HG02642 (cell line): ENCODE data around the gene C2CD4D.

Experiments used
- ATAC-seq: cut with Tn5 transposase; IDR thresholded peaks from one replicate; pipeline ENCODE4 v1.9.1; 2021; ENCODE audit warnings: mild to moderate bottlenecking; ENCODE audit not compliant: unreplicated experiment, poor library complexity

The C2CD4D gene

DNA sequence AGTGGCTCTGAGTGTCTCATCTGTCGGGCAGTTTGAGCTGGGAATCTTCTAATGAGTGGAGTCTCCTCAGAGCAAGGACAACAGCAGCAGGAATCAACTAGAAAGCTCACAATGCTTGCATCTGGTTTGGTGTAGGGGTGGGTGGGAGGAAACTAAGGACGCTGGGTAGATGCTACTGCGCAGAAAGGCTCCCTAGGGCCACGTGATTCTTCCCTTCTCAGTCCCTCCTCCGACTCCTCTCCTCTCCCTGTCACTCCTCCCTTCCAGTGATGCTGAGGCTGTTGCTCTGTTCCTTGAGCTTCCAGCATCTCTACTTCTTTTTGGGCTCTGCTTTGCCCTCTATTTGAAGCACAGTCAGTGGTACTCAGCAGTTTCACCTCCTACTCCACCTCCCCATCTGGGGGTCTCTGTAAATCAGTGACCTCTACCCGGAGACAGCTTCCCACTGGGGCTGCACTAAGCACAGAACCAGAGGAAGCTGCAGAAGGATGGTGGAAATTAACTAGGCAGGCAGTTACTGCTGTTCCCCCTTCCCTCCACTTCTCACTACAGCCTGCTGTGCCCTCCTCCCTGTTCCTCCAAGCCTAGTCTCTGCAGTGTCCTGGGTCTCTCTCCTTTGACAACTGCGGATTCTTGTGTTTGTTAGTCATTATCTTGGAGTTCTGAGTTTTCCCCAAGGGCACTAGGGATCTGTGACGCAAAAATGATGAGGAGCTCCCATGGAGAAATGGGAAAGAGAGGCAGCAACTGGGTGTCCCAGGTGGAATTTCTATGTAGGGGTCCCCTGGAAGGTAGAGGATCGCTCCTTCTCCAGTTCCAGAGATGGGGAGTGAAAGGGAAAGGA is 40.2 kb downstream of the C2CD4D start:
- no peak for ATAC-seq

DNA sequence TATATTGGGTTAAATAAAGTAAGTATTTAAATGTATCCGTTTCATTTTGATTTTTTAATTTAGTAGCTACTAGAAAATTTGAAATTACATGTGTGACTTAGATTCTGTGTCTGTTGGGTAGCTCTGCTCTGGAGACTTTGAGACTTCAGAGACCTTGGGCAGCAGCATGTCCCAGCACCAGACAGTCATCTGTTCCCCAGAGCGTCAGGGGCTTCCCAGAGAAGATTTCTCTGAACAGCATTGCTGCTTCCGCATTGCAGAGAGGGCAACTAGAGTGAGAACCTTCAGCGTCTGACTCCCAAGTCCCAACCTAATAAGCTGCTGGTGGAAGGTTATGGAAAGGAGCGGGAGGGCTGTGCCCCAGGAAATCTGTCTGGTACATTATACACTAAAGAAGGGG is 41.0 kb downstream of the C2CD4D start:
- ATAC-seq, result no peak

DNA sequence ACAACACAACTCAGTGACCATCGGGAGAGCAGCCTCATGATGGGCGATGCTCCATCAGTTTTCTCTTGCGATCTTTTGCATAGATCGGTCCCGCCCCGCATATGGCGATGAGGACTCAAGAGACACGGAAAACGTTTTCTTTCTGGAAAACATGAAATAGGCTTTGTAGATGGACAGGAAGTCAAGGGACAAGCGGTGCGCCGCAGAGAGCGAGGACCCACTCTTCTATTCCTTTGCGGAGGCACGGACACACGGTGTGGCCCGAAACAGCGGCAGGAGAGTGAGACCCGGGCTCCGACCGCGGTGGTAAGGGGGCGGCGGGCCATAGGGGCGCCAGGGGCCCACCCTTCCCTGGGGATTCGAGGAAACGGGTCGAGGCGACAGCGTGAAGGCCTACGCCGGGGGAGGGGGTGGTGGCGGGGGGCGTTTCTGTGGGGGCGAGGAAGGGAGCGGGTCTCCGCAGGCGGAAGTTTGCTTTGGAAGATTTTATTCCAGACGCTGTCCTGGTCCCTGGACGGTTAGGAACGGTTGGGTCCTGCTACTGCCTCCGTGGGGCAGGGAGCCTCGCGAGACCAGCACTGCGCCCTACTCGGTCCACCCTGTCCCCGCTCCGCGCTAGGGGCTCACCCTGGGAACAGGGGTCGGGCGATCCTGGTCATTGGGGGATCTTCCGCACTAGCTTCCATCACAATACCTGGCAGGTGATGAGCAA is 48.5 kb downstream of the C2CD4D start:
- no peak for ATAC-seq

DNA sequence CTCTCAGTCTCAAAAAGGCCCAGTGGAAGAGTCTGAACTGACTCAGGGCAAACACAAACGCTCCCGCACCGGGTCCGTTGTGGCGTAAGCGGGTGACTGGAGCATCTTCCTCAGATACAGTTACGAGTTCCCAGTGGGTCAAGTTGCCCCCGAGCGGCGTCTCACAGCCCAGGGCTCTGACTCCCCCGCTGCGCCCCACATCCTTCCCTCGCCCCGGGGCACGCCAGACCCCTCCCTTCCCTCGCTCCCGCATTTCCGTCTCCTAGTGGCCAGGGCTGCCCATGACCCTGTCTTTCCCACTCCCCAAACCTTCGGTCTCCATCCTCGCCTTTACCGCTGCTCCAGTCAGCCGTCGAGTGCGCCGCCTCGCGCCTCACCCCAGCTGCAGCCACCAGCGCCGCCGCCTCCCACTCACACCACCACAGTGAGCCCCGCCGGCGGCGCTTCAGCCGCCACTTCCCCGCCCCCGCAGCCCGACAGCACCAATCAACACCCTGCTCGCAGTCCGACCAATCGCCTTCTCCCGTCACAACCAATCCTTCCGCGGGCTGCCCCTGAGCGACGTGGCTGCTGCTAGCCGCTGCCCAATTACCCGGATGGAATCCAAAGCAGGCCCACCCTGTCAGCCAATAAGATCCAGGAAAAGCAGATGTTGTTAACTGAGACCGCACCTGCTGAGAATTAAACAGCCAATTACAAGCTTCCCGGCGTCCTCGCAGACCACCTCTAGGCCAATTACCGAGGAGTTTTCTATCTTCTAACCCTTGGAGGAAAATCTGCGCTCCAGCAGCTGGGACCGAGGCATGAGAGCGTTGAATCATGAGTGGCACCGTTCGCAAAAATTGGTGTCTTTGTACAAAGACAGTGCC is 49.3 kb downstream of the C2CD4D start, which contains the start of gene TDRKH:
TSS of gene TDRKH (minus strand) at position 430 of the 869 bp plus-strand sequence. CDS start 7,478 bp downstream, outside the sequence.
- ATAC-seq, result peak; percentile 96
